ENCODE results near the gene SNTG2. TPM values are rescaled to one million over a fixed set of nuclear protein-coding genes. Genes with fewer than 3 reads are reported as not detected.

SNTG2 gene
- polyA plus RNA-seq, 3 donors = not detected

GRCh38 chr2:1137913-1138391 lies 187.3 kb downstream of the SNTG2 start:
- no peak overlapping the region for H2AFZ ChIP-seq (ENCODE audit: insufficient read depth, low read depth, low read length, poor library complexity, severe bottlenecking)
- TF ChIP-seq CTCF (IDR thresholded peaks at IDR 0.05) = no peak
- intact Hi-C loops (cut with micrococcal nuclease) = no loop called here

GRCh38 chr2:1140389-1141003 lies 189.8 kb downstream of the SNTG2 start:
- no peaks in the 10 kb centered on the region for H3K79me2 ChIP-seq (ENCODE audit: insufficient read depth, low read length)

More at GRCh38 chr2:1137913-1138391, 187.3 kb downstream of the SNTG2 start:
- no peak for DNase-seq
- H3K27ac ChIP-seq (ENCODE audit: low read depth in 1 of 2, low read length in 2 of 2) = no peak overlapping the region
- Mint-ChIP-seq H3K36me3 (no peaks in the 10 kb centered on the region), H3K4me1 (no peaks in the 10 kb centered on the region), H3K27me3 (ENCODE audit: low read depth in 3 of 3) (peaks cover 7 to 18% (median 8%) of the 10 kb centered on the region in 3 donors), H3K4me3 (no peak overlapping the region), H3K9me3 (peaks cover 0 to 5% (median 2%) of the 10 kb centered on the region in 7 donors), H3K27ac (peak overlapping the region in 1 of 7 donors; percentile 73)
- no peaks in the 10 kb centered on the region for H3K9me3 ChIP-seq (replicated peaks in 1 of 2; ENCODE audit: control insufficient read depth in 1 of 2, insufficient read depth in 1 of 2, low read length in 2 of 2)
- H3K4me2 ChIP-seq (replicated peaks; ENCODE audit: extremely low read depth, low read length, poor library complexity, severe bottlenecking) = no peak overlapping the region
- H3K27me3 ChIP-seq (ENCODE audit: control insufficient read depth in 2 of 2, insufficient read depth in 2 of 2, low read length in 2 of 2) = no peaks in the 10 kb centered on the region
- H3K4me3 ChIP-seq (replicated peaks in 1 of 3; ENCODE audit: low read depth in 2 of 3, low read length in 3 of 3) = no peak overlapping the region
- H3K79me2 ChIP-seq (ENCODE audit: insufficient read depth, low read length) = no peaks in the 10 kb centered on the region
- 91% methylated on average over 15 of the region's 15 CpGs for WGBS (ENCODE audit: insufficient coverage)
- H4K20me1 ChIP-seq (ENCODE audit: insufficient read depth, low read length) = no peaks in the 10 kb centered on the region
- no peaks in the 10 kb centered on the region for H3K36me3 ChIP-seq (replicated peaks in 1 of 2; ENCODE audit: control insufficient read depth in 1 of 2, insufficient read depth in 2 of 2, low read length in 2 of 2)
- no peak overlapping the region for H3K9ac ChIP-seq (ENCODE audit: insufficient read depth, low read length, poor library complexity, severe bottlenecking)
- H3K4me1 ChIP-seq (ENCODE audit: control insufficient read depth in 1 of 2, insufficient read depth in 2 of 2, low read length in 2 of 2) = no peaks in the 10 kb centered on the region

More at GRCh38 chr2:1140389-1141003, 189.8 kb downstream of the SNTG2 start:
- H3K9ac ChIP-seq (ENCODE audit: insufficient read depth, low read length, poor library complexity, severe bottlenecking) = no peak overlapping the region
- H3K27ac ChIP-seq (ENCODE audit: low read depth in 1 of 2, low read length in 2 of 2) = no peak overlapping the region
- no peaks in the 10 kb centered on the region for H3K27me3 ChIP-seq (ENCODE audit: control insufficient read depth in 2 of 2, insufficient read depth in 2 of 2, low read length in 2 of 2)
- DNase-seq = no peak
- peaks cover 0 to 10% (median 5%) of the 10 kb centered on the region in 7 donors for H3K9me3 Mint-ChIP-seq
- no peak overlapping the region for H3K4me2 ChIP-seq (replicated peaks; ENCODE audit: extremely low read depth, low read length, poor library complexity, severe bottlenecking)
- no peaks in the 10 kb centered on the region for H3K4me1 Mint-ChIP-seq
- no peak overlapping the region for H3K4me3 Mint-ChIP-seq
- 36% methylated on average over 12 of the region's 17 CpGs for WGBS (ENCODE audit: insufficient coverage)
- intact Hi-C loops (cut with micrococcal nuclease) = no loop called here
- H3K36me3 Mint-ChIP-seq = no peaks in the 10 kb centered on the region
- peak; percentile 95 for TF ChIP-seq CTCF (IDR thresholded peaks at IDR 0.05)
- H3K4me1 ChIP-seq (ENCODE audit: control insufficient read depth in 1 of 2, insufficient read depth in 2 of 2, low read length in 2 of 2) = no peaks in the 10 kb centered on the region
- H3K4me3 ChIP-seq (replicated peaks in 1 of 3; ENCODE audit: low read depth in 2 of 3, low read length in 3 of 3) = no peak overlapping the region
- peaks cover 0 to 3% of the 10 kb centered on the region in 2 donors for H3K9me3 ChIP-seq (replicated peaks in 1 of 2; ENCODE audit: control insufficient read depth in 1 of 2, insufficient read depth in 1 of 2, low read length in 2 of 2)
- no peaks in the 10 kb centered on the region for H4K20me1 ChIP-seq (ENCODE audit: insufficient read depth, low read length)
- H2AFZ ChIP-seq (ENCODE audit: insufficient read depth, low read depth, low read length, poor library complexity, severe bottlenecking) = no peak overlapping the region
- no peaks in the 10 kb centered on the region for H3K36me3 ChIP-seq (replicated peaks in 1 of 2; ENCODE audit: control insufficient read depth in 1 of 2, insufficient read depth in 2 of 2, low read length in 2 of 2)
- peaks cover 0 to 9% (median 5%) of the 10 kb centered on the region in 3 donors for H3K27me3 Mint-ChIP-seq (ENCODE audit: low read depth in 3 of 3)
- no peak overlapping the region for H3K27ac Mint-ChIP-seq

Data from CD14-positive monocyte (primary cell).